Keratinocyte (primary cell): Measurements from ENCODE around the gene IFTAP. TPM values are rescaled to one million over a fixed set of nuclear protein-coding genes. Genes with fewer than 3 reads are reported as not detected.

Experiments
- DNase-seq: peaks from one replicate; pipeline ENCODE4 v3.0.0-alpha.2; 2011; ENCODE audit warnings: low read depth, missing footprints, low spot score
- FAIRE-seq: peaks from 2 replicates; lab custom pipeline; 2011; peaks lifted over from hg19 to GRCh38; lab: Jason Lieb, UNC
- H2AFZ ChIP-seq: 2 replicates; pipeline ENCODE4 v1.6.0; 2012; ENCODE audit warnings: low read length, control low read depth, inconsistent platforms; ENCODE audit not compliant: control insufficient read depth
- H3K27ac ChIP-seq: 2 replicates; pipeline ENCODE4 v1.5.1; 2011; ENCODE audit warnings: low read length; ENCODE audit not compliant: control insufficient read depth, insufficient read depth
- H3K27me3 ChIP-seq: 3 replicates; pipeline ENCODE4 v1.6.0; 2011; ENCODE audit warnings: low read length; ENCODE audit not compliant: control insufficient read depth, insufficient read depth; ENCODE audit errors: extremely low read depth
- H3K36me3 ChIP-seq, 2 experiments: 2 replicates in 1 of 2; 3 replicates in 1 of 2; pipeline ENCODE4 v1.5.1; 2011; ENCODE audit warnings: low read length in 2 of 2, mild to moderate bottlenecking in 1 of 2; ENCODE audit not compliant: control insufficient read depth in 2 of 2, insufficient read depth in 2 of 2; ENCODE audit errors: extremely low read depth in 1 of 2
- H3K4me1 ChIP-seq: 3 replicates; pipeline ENCODE4 v1.5.1; 2011; ENCODE audit warnings: low read length; ENCODE audit not compliant: control insufficient read depth, insufficient read depth; ENCODE audit errors: extremely low read depth
- H3K4me2 ChIP-seq: 3 replicates; pipeline ENCODE4 v1.6.0; 2011; ENCODE audit warnings: low read depth, low read length; ENCODE audit not compliant: control insufficient read depth, insufficient read depth; ENCODE audit errors: extremely low read depth
- H3K4me3 ChIP-seq, 3 experiments: fragments of 200-600 bp in 1 of 3; sonication (generic) in 1 of 3; 2 replicates in 2 of 3; 3 replicates in 1 of 3; pipeline ENCODE4 v1.5.1; 2011 to 2016; ENCODE audit warnings: low read length in 3 of 3, mild to moderate bottlenecking in 3 of 3, control low read depth in 2 of 3, inconsistent platforms in 1 of 3, low read depth in 1 of 3, mixed read lengths in 1 of 3, mixed run types in 1 of 3, moderate library complexity in 1 of 3; ENCODE audit not compliant: control insufficient read depth in 2 of 3, insufficient read depth in 2 of 3; ENCODE audit errors: extremely low read depth in 1 of 3
- H3K79me2 ChIP-seq: 2 replicates; pipeline ENCODE4 v1.6.0; 2012; ENCODE audit warnings: low read length; ENCODE audit not compliant: control insufficient read depth, insufficient read depth
- H3K9ac ChIP-seq: 3 replicates; pipeline ENCODE4 v1.6.0; 2011; ENCODE audit warnings: low read length; ENCODE audit not compliant: control insufficient read depth, insufficient read depth; ENCODE audit errors: extremely low read depth
- H3K9me1 ChIP-seq: 3 replicates; pipeline ENCODE4 v1.6.0; 2011; ENCODE audit warnings: low read length; ENCODE audit not compliant: control insufficient read depth, insufficient read depth; ENCODE audit errors: extremely low read depth
- H3K9me3 ChIP-seq: 2 replicates; pipeline ENCODE4 v1.5.1; 2012; ENCODE audit warnings: low read depth, low read length; ENCODE audit not compliant: control insufficient read depth
- H4K20me1 ChIP-seq: 3 replicates; pipeline ENCODE4 v1.6.0; 2011; ENCODE audit warnings: low read length; ENCODE audit not compliant: control insufficient read depth, insufficient read depth; ENCODE audit errors: extremely low read depth
- CTCF ChIP-seq, 3 experiments: IDR thresholded peaks in 1 of 3; conservative IDR thresholded peaks in 1 of 3; optimal IDR thresholded peaks in 1 of 3; 2 replicates in 2 of 3; 3 replicates in 1 of 3; pipeline versions ENCODE3 to v1.5.1; 2011; ENCODE audit warnings: low read length in 3 of 3, mild to moderate bottlenecking in 3 of 3, moderate library complexity in 2 of 3, control low read depth in 1 of 3, inconsistent platforms in 1 of 3; ENCODE audit not compliant: insufficient read depth in 2 of 3; ENCODE audit errors: extremely low read depth in 1 of 3
- EZH2 ChIP-seq: IDR thresholded peaks from one replicate; pipeline ENCODE4 v1.6.1; 2012; ENCODE audit warnings: inconsistent platforms, mild to moderate bottlenecking, low read length, moderate library complexity
- dilution Hi-C: fragments of 300-500 bp; cut with MboI; formaldehyde crosslinking; loops from one replicate; pipeline ENCODE4 v1.7.0; 2020; ENCODE audit warnings: low sequenced_read_pairs; ENCODE audit not compliant: extremely low pct_ligation_motif_present
- polyA plus RNA-seq, 5 experiments: library from polyadenylated mRNA; depleted of rRNA in 3 of 5; stranded (reverse) in 3 of 5; stranded (forward) in 1 of 5; unstranded in 1 of 5; fragments of >200 nt; gene quantifications; 1 replicate in 1 of 5; 2 replicates in 3 of 5; 3 replicates in 1 of 5; pipeline versions ENCODE4 v1.2.1 to v1.2.3, GENCODE V29; 2011 to 2012; ENCODE audit warnings: missing spikeins in 2 of 5, low read depth in 1 of 5, low replicate concordance in 1 of 5

Gene IFTAP
- polyA plus RNA-seq, 1 donor (not counting 4 experiments of a cell fraction or from before 2014, with no cell fraction given): 22.8 TPM

GRCh38 chr11:36628141-36628540 lies 33.8 kb downstream of the IFTAP start:
- Histone ChIP-seq H3K4me1 (no peaks in the 10 kb centered on the region), H3K36me3 (no peaks in the 10 kb centered on the region), H3K4me3 (no peak overlapping the region), H3K27me3 (no peaks in the 10 kb centered on the region), H3K27ac (no peak overlapping the region), H3K9ac (no peak overlapping the region), H4K20me1 (no peaks in the 10 kb centered on the region), H3K79me2 (no peaks in the 10 kb centered on the region), H3K9me3 (no peaks in the 10 kb centered on the region), H2AFZ (no peak overlapping the region), H3K4me2 (no peak overlapping the region), H3K9me1 (no peaks in the 10 kb centered on the region)
- DNase-seq (no peak), FAIRE-seq (no peak)
- TF ChIP-seq EZH2 (no peak), CTCF (optimal IDR thresholded peaks at IDR 0.05 in 1 of 3, IDR thresholded peaks at IDR 0.05 in 1 of 3, conservative IDR thresholded peaks at IDR 0.05 in 1 of 3; ENCODE audit: extremely low read depth in 1 of 3, insufficient read depth in 2 of 3, low read length in 3 of 3) (no peak)
- dilution Hi-C loops: no loop called here

DNA sequence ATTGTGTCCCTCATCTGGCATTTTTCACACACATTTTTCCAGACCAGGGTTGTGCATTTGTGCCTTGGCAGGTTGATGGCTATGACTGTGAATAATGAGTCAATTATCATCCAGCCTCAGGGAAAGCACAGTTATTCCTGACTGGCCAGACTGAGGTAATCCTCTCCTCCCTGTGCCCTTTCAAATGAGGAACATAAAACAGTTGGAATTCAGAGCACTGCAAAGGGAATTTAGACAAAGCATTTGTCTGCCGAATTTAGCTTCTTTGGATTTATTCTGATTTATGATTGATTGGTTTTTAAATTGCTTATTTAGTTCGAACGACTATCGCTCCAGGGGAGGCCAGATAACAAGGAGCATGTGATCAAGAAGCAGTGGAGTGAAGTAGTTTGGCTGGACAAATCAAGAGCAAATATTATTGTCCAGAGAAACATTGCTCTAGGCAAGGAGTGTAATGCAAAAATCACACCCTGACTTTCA lies 34.5 kb downstream of the IFTAP start:
- Histone ChIP-seq H3K4me3 (no peak overlapping the region), H3K4me1 (no peaks in the 10 kb centered on the region), H3K9me3 (no peaks in the 10 kb centered on the region), H4K20me1 (no peaks in the 10 kb centered on the region), H3K79me2 (no peaks in the 10 kb centered on the region), H3K27ac (no peak overlapping the region), H3K4me2 (no peak overlapping the region), H3K9me1 (no peaks in the 10 kb centered on the region), H3K36me3 (no peaks in the 10 kb centered on the region), H3K27me3 (no peaks in the 10 kb centered on the region), H3K9ac (no peak overlapping the region), H2AFZ (no peak overlapping the region)
- TF ChIP-seq CTCF (optimal IDR thresholded peaks at IDR 0.05 in 1 of 3, IDR thresholded peaks at IDR 0.05 in 1 of 3, conservative IDR thresholded peaks at IDR 0.05 in 1 of 3; ENCODE audit: extremely low read depth in 1 of 3, insufficient read depth in 2 of 3, low read length in 3 of 3): no peak
- TF ChIP-seq EZH2: no peak
- FAIRE-seq (no peak), DNase-seq (no peak)
- dilution Hi-C loops: no loop called here
